Measurements from ENCODE around the gene MYCN.
"Not testable (repeated sequence)": the region's sequence is repeated elsewhere in the genome, so short reads cannot be mapped to it uniquely, and the experiment has no call there.

The MYCN gene

GRCh38 chr2:15918761-15919356, 21.5 kb upstream of the MYCN start:
- Mint-ChIP-seq H3K27ac (no peak overlapping the region), H3K36me3 (no peaks in the 10 kb centered on the region)
- ATAC-seq = no peak

GRCh38 chr2:15919716-15920434, 20.5 kb upstream of the MYCN start:
- H3K4me3 Mint-ChIP-seq = no peak overlapping the region
- H3K36me3 Mint-ChIP-seq = no peaks in the 10 kb centered on the region
- no peak for ATAC-seq

More at GRCh38 chr2:15918761-15919356, 21.5 kb upstream of the MYCN start:
- H3K9me3 Mint-ChIP-seq = peaks cover 6% of the 10 kb centered on the region
- H3K4me1 Mint-ChIP-seq = no peaks in the 10 kb centered on the region
- no peak for DNase-seq (ENCODE audit: low spot score in 2 of 2)
- H3K4me3 Mint-ChIP-seq = no peak overlapping the region

GRCh38 chr2:15920696-15921095, 19.7 kb upstream of the MYCN start:
- H3K4me1 Mint-ChIP-seq = no peaks in the 10 kb centered on the region

More at GRCh38 chr2:15919716-15920434, 20.5 kb upstream of the MYCN start:
- H3K4me1 Mint-ChIP-seq = no peaks in the 10 kb centered on the region
- DNase-seq (ENCODE audit: low spot score in 2 of 2) = no peak
- peaks cover 6% of the 10 kb centered on the region for H3K9me3 Mint-ChIP-seq
- H3K27ac Mint-ChIP-seq = no peak overlapping the region

GRCh38 chr2:15923597-15923996, 16.8 kb upstream of the MYCN start:
- Mint-ChIP-seq H3K27ac (no peak overlapping the region), H3K4me1 (no peaks in the 10 kb centered on the region), H3K9me3 (no peaks in the 10 kb centered on the region), H3K4me3 (no peak overlapping the region), H3K36me3 (no peaks in the 10 kb centered on the region)
- no peak for DNase-seq (ENCODE audit: low spot score in 2 of 2)
- ATAC-seq = no peak

More at GRCh38 chr2:15920696-15921095, 19.7 kb upstream of the MYCN start:
- Mint-ChIP-seq H3K36me3 (no peaks in the 10 kb centered on the region), H3K27ac (no peak overlapping the region), H3K4me3 (no peak overlapping the region), H3K9me3 (peaks cover 6% of the 10 kb centered on the region)
- ATAC-seq (no peak), DNase-seq (ENCODE audit: low spot score in 2 of 2) (no peak)

GRCh38 chr2:15925819-15926218, 14.5 kb upstream of the MYCN start:
- Mint-ChIP-seq H3K27ac (no peak overlapping the region), H3K9me3 (no peaks in the 10 kb centered on the region), H3K4me3 (no peak overlapping the region), H3K4me1 (no peaks in the 10 kb centered on the region), H3K36me3 (no peaks in the 10 kb centered on the region)
- DNase-seq (ENCODE audit: low spot score in 2 of 2) (no peak), ATAC-seq (no peak)

- DNase-seq (ENCODE audit: low spot score in 2 of 2) (no peak), ATAC-seq (no peak)
Measured at GRCh38 chr2:15926252-15926651, 14.1 kb upstream of the MYCN start.

GRCh38 chr2:15927551-15928218, 12.7 kb upstream of the MYCN start:
- Mint-ChIP-seq H3K9me3 (no peaks in the 10 kb centered on the region), H3K4me3 (no peak overlapping the region), H3K27ac (no peak overlapping the region), H3K36me3 (no peaks in the 10 kb centered on the region), H3K4me1 (no peaks in the 10 kb centered on the region)
- ATAC-seq (no peak), DNase-seq (ENCODE audit: low spot score in 2 of 2) (no peak)

More at GRCh38 chr2:15926252-15926651, 14.1 kb upstream of the MYCN start:
- Mint-ChIP-seq H3K27ac (no peak overlapping the region), H3K4me1 (no peaks in the 10 kb centered on the region), H3K36me3 (no peaks in the 10 kb centered on the region), H3K4me3 (no peak overlapping the region), H3K9me3 (no peaks in the 10 kb centered on the region)

- not testable (repeated sequence) for DNase-seq (ENCODE audit: low spot score in 2 of 2); H3K4me3 Mint-ChIP-seq; ATAC-seq
Measured at GRCh38 chr2:15929008-15929407, 11.3 kb upstream of the MYCN start.

GRCh38 chr2:15929861-15930260, 10.5 kb upstream of the MYCN start:
- Mint-ChIP-seq H3K36me3 (no peaks in the 10 kb centered on the region), H3K9me3 (no peaks in the 10 kb centered on the region), H3K4me3 (no peak overlapping the region), H3K4me1 (no peaks in the 10 kb centered on the region), H3K27ac (no peak overlapping the region)
- DNase-seq (ENCODE audit: low spot score in 2 of 2) (no peak), ATAC-seq (no peak)

More at GRCh38 chr2:15929008-15929407, 11.3 kb upstream of the MYCN start:
- H3K4me1 Mint-ChIP-seq, H3K36me3 Mint-ChIP-seq, H3K9me3 Mint-ChIP-seq, H3K27ac Mint-ChIP-seq: not testable (repeated sequence)

- H3K36me3 Mint-ChIP-seq = no peaks in the 10 kb centered on the region
- no peaks in the 10 kb centered on the region for H3K9me3 Mint-ChIP-seq
- no peak overlapping the region for H3K4me3 Mint-ChIP-seq
- ATAC-seq (no peak), DNase-seq (ENCODE audit: low spot score in 2 of 2) (no peak)
- no peaks in the 10 kb centered on the region for H3K4me1 Mint-ChIP-seq
- H3K27ac Mint-ChIP-seq = no peak overlapping the region
Measured at GRCh38 chr2:15930589-15931318, 9.6 kb upstream of the MYCN start.

GRCh38 chr2:15931319-15931890, 8.9 kb upstream of the MYCN start:
- Mint-ChIP-seq H3K4me1 (no peaks in the 10 kb centered on the region), H3K27ac (no peak overlapping the region), H3K4me3 (no peak overlapping the region), H3K36me3 (no peaks in the 10 kb centered on the region), H3K9me3 (no peaks in the 10 kb centered on the region)
- DNase-seq (ENCODE audit: low spot score in 2 of 2) = no peak
- ATAC-seq = no peak

GRCh38 chr2:15931950-15932349, 8.4 kb upstream of the MYCN start:
- no peak overlapping the region for H3K27ac Mint-ChIP-seq

GRCh38 chr2:15932394-15933183, 7.8 kb upstream of the MYCN start:
- no peaks in the 10 kb centered on the region for H3K9me3 Mint-ChIP-seq
- H3K4me1 Mint-ChIP-seq = no peaks in the 10 kb centered on the region

More at GRCh38 chr2:15931950-15932349, 8.4 kb upstream of the MYCN start:
- DNase-seq (ENCODE audit: low spot score in 2 of 2) = no peak
- ATAC-seq = no peak
- no peaks in the 10 kb centered on the region for H3K36me3 Mint-ChIP-seq
- no peaks in the 10 kb centered on the region for H3K4me1 Mint-ChIP-seq
- H3K4me3 Mint-ChIP-seq = no peak overlapping the region
- H3K9me3 Mint-ChIP-seq = no peaks in the 10 kb centered on the region

GRCh38 chr2:15933184-15933845, 7.0 kb upstream of the MYCN start:
- Mint-ChIP-seq H3K4me1 (no peaks in the 10 kb centered on the region), H3K36me3 (no peaks in the 10 kb centered on the region), H3K9me3 (no peaks in the 10 kb centered on the region), H3K27ac (no peak overlapping the region), H3K4me3 (no peak overlapping the region)
- no peak for ATAC-seq
- DNase-seq (ENCODE audit: low spot score in 2 of 2) = no peak

More at GRCh38 chr2:15932394-15933183, 7.8 kb upstream of the MYCN start:
- Mint-ChIP-seq H3K4me3 (no peak overlapping the region), H3K27ac (no peak overlapping the region), H3K36me3 (no peaks in the 10 kb centered on the region)
- no peak for DNase-seq (ENCODE audit: low spot score in 2 of 2)
- no peak for ATAC-seq
